Activated T-cell treated with anti-CD3 and anti-CD28 coated beads, Interleukin-2, amount 50 U/mL, for 4 hours (primary cell): ENCODE measurements around the gene ARX. TPM values are rescaled to one million over a fixed set of nuclear protein-coding genes. Genes with fewer than 3 reads are reported as not detected.

Experiments used
- ATAC-seq, 2 donors: fragments of 200-7000 bp; cut with Tn5 transposase; one replicate each; pipeline ENCODE4 v1.10.0; 2021
- DNase-seq: peaks from one replicate; pipeline ENCODE4 v3.0.0-alpha.2; 2020
- H3K27me3 Mint-ChIP-seq: one replicate; pipeline ENCODE4 v1.8.0; 2021; ENCODE audit warnings: low read depth, mixed read lengths
- H3K36me3 Mint-ChIP-seq: one replicate; pipeline ENCODE4 v1.8.0; 2022; ENCODE audit warnings: mixed read lengths; ENCODE audit not compliant: insufficient read depth
- H3K4me1 Mint-ChIP-seq: one replicate; pipeline ENCODE4 v1.8.0; 2021; ENCODE audit warnings: low read depth, mixed read lengths
- H3K4me3 Mint-ChIP-seq: one replicate; pipeline ENCODE4 v1.8.0; 2021; ENCODE audit warnings: mild to moderate bottlenecking, moderate library complexity, mixed read lengths
- H3K9me3 Mint-ChIP-seq: one replicate; pipeline ENCODE4 v1.8.0; 2021; ENCODE audit warnings: mixed read lengths
- total RNA-seq, 3 donors: library from RNA; stranded (reverse); gene quantifications; one replicate each; pipeline ENCODE4 v1.2.1, GENCODE V29; 2021

The ARX gene
- not detected for total RNA-seq

DNA sequence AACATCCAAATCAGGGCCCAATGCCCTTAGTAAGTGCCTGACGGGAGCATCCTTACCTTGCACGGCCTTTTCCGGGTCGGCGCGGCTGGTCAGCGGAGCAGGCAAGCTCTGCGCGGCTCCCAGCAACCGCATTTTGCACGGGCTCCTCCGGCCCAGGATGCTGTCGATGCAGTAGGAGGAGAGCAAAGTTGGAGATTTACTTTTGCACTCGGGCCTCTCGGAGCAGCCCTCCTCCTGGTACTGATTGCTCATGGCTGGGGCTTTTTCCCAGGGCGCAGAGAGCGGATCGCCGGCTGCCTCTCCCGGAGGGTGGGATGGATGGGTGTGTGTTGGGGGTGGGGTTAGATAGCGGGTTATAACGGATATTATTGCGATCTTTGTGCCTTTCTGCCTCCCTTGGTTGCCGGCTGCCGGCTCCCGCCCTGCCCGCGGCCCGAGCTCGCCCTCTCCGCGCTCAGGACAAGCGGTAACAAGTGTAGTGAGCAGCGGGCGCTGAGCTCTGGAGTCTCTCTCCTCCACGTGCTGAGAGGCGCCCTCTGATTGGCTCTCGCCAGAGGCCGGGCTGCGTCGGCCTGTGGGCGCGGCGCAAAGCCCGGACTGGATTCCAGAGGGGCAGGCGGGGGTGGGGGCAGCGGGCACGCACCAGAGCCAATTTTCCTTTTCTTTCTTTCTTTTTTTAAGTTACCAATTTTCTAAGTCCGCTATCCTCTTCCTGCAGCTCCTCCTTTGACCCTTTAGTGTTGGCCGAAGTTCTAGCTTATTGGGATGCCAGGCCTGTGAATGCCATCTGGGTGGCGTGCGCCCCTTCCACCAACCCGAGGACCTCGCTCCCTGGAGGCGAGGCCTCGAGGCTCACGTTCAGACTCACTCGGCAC, at the start of gene ARX:
ARX (minus strand) TSS at position 480 of the 875 bp plus-strand sequence; CDS start at position 252, 228 bp downstream.
- DNase-seq (no peak), ATAC-seq (peak; percentile 59 to 64)
- Mint-ChIP-seq H3K4me1 (peaks cover 12% of the 10 kb centered on the region), H3K4me3 (peak within 1 kb of the TSS; percentile 8), H3K27me3 (peaks cover 56% of the 10 kb centered on the region), H3K36me3 (no peaks in the 10 kb centered on the region), H3K9me3 (no peaks in the 10 kb centered on the region)

DNA sequence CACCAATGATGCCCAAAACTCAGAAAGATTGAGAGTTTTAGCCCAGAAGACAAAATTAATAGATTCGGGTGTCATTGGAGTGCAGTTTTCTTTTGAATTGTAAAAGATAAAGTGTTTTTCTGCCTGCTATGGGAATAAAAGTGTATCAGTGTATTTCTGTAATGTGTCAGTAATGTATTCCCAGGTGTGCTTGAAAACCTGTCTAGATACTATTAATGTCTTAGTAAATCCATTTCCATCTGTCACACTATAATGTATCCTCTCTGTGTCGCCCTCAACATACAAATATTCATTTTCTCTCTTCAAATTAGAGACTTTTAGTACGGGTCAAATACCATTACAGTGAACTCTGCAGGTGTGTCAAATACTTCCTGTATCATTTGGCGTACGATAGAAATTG, 43.5 kb upstream of the ARX start:
- H3K4me1 Mint-ChIP-seq = no peaks in the 10 kb centered on the region
- no peaks in the 10 kb centered on the region for H3K36me3 Mint-ChIP-seq
- peaks cover 3% of the 10 kb centered on the region for H3K9me3 Mint-ChIP-seq
- H3K4me3 Mint-ChIP-seq = no peak overlapping the region
- no peaks in the 10 kb centered on the region for H3K27me3 Mint-ChIP-seq
- DNase-seq (no peak), ATAC-seq (no peak)

DNA sequence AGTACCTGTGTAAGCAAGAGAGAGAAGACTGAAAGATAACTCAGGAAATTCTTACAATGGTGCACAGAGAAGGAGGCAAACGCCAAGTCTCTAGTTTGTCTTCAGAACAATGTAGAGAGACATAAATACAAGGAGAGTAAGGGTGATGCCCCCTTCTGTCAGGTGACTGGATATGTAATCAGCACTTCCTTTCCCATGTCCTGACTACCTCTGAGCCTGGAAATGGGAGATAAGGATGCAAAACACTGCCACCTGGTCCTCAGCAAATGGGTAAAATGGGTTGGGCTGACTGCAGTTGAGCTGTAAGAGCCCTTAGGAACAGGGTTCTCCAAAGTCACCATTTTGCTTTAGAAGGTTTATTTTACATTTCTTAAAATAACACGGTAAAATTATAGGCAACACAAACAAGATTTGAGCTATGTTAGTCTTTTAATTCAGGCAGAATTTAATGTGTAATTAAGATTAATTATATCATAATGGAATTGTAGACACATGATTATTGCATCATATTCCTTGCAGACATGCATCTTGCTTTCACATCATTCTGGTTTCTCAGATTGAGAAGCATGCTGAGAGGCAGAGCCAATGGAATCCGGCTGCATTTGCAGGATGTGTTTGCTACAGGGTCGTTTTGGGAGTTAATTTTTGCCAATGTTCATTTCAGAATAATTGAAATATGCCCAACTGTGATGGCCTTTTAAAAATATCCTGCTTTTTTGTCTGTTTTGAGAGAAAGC, 37.2 kb upstream of the ARX start:
- DNase-seq = no peak
- H3K36me3 Mint-ChIP-seq = no peaks in the 10 kb centered on the region

DNA sequence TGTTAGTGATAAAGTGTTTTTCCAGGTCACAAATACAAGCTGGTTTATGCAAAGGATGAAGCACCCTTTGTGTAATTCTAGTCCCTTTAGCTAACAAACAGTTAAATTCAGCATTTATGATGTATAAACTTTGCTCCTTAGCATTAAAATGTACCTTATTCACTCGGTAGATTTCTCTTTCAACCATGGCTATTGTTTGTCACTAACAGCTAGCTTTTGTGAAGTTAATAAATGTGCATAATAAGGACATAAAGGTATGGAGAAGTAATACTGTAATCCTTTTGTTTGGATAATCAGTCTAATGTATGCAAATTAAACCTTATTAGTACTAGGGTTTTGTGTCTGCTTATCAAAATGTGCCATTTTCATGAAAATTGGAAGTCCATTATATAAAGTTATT, 34.2 kb upstream of the ARX start:
- no peaks in the 10 kb centered on the region for H3K9me3 Mint-ChIP-seq
- H3K27me3 Mint-ChIP-seq = no peaks in the 10 kb centered on the region
- H3K36me3 Mint-ChIP-seq = no peaks in the 10 kb centered on the region
- no peak for DNase-seq
- no peak overlapping the region for H3K4me3 Mint-ChIP-seq
- H3K4me1 Mint-ChIP-seq = peaks cover 11% of the 10 kb centered on the region
- ATAC-seq = no peak

More for the DNA sequence above, 37.2 kb upstream of the ARX start:
- Mint-ChIP-seq H3K4me3 (no peak overlapping the region), H3K9me3 (peaks cover 3% of the 10 kb centered on the region), H3K4me1 (peaks cover 11% of the 10 kb centered on the region), H3K27me3 (no peaks in the 10 kb centered on the region)
- ATAC-seq = no peak

DNA sequence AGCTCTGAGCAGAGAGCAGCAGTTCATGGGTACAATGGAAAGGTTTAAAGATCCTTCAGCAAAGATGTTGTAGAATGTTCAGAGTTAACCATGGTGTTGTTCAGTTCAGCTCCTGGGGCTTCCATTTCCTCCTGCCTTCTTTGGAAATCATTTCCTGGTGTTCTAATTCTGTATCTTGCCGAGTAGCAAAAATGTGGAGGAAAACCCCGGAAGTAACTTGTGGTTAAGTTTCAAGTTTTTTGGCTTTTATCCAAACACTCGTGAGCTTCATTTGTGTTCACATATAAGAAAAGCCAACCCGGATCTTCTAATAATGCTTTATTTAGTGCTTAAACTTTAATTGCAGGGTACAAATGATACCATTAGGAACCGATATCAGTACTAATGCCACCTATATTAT, 33.6 kb upstream of the ARX start:
- DNase-seq = no peak
- Mint-ChIP-seq H3K4me1 (peaks cover 11% of the 10 kb centered on the region), H3K4me3 (no peak overlapping the region), H3K36me3 (no peaks in the 10 kb centered on the region), H3K27me3 (no peaks in the 10 kb centered on the region), H3K9me3 (no peaks in the 10 kb centered on the region)
- no peak for ATAC-seq

DNA sequence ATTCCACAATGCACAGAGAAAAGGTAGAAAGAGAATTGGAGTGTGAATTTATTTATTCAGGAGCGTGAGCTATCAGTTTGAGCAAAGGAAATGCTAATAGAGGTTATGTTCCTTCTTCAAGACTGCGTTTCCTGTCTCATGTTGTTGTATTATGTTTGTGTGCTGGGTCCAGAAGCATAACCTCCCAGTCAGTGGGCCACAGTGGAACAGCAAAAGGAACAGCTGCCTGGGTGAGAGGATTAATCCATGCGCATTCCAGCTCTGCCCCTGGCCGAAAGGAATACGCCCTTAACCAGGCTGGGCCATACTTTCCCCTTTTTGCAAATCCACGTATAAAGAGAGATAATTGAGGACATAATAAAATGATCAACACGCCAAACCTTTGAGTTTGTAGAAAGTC, 32.4 kb upstream of the ARX start:
- Mint-ChIP-seq H3K4me3 (no peak overlapping the region), H3K27me3 (no peaks in the 10 kb centered on the region), H3K4me1 (peaks cover 11% of the 10 kb centered on the region), H3K9me3 (no peaks in the 10 kb centered on the region), H3K36me3 (no peaks in the 10 kb centered on the region)
- ATAC-seq (no peak), DNase-seq (no peak)

- DNase-seq = no peak
Observed at GRCh38 chrX:25043192-25043591, 27.4 kb upstream of the ARX start.

DNA sequence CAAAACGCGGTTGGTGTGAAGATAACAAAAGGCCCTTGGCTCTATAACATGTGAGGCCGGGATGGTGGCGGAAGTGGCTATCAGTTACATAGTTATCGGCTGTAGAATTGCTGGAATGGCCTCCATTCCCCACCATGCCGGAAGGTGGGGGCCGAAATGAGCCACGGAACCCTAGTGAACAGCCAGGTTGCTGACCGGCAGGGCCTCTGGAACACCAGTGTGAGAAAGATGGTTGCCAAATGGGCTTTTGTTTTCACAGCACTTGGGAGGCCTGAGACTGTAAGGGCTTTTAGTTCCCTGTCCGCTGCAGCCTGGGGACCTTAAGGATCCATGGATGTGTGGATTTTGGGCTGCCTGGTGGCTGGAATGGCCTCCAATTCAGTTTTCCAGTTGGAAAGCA, 23.3 kb upstream of the ARX start:
- H3K4me1 Mint-ChIP-seq = no peaks in the 10 kb centered on the region
- no peaks in the 10 kb centered on the region for H3K27me3 Mint-ChIP-seq
- no peaks in the 10 kb centered on the region for H3K36me3 Mint-ChIP-seq
- no peak for DNase-seq
- H3K9me3 Mint-ChIP-seq = no peaks in the 10 kb centered on the region
- ATAC-seq = no peak
- H3K4me3 Mint-ChIP-seq = no peak overlapping the region

More at GRCh38 chrX:25043192-25043591, 27.4 kb upstream of the ARX start:
- Mint-ChIP-seq H3K4me1 (no peaks in the 10 kb centered on the region), H3K36me3 (no peaks in the 10 kb centered on the region), H3K27me3 (no peaks in the 10 kb centered on the region), H3K9me3 (no peaks in the 10 kb centered on the region), H3K4me3 (no peak overlapping the region)
- ATAC-seq = no peak

GRCh38 chrX:25034889-25035288, 19.1 kb upstream of the ARX start:
- Mint-ChIP-seq H3K4me1 (no peaks in the 10 kb centered on the region), H3K9me3 (no peaks in the 10 kb centered on the region), H3K4me3 (no peak overlapping the region), H3K27me3 (no peaks in the 10 kb centered on the region), H3K36me3 (no peaks in the 10 kb centered on the region)
- DNase-seq (no peak), ATAC-seq (no peak)

GRCh38 chrX:25029288-25029825, 13.6 kb upstream of the ARX start:
- ATAC-seq = no peak
- no peak overlapping the region for H3K4me3 Mint-ChIP-seq

DNA sequence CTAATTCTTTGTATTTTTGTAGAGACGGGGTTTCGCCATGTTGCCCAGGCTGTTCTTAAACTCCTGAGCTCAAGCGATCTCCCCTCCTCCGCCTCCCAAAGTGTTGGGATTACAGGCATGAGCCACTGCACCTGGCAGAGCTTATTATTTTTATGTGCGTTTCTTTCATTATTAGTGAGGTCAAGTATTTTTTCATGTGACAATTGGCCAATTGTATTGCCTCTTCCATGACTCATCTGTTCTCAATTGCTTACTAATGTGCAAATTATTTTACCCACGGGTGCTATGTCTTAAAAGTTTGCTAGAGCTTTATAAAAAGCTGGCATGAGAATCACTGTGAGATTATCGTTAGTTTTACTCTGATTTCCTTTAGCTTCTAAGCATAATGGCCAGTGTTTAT, 13.0 kb upstream of the ARX start:
- Mint-ChIP-seq H3K36me3 (no peaks in the 10 kb centered on the region), H3K4me3 (no peak overlapping the region), H3K4me1 (no peaks in the 10 kb centered on the region), H3K27me3 (peaks cover 28% of the 10 kb centered on the region), H3K9me3 (no peaks in the 10 kb centered on the region)
- no peak for DNase-seq
- ATAC-seq = no peak

More at GRCh38 chrX:25029288-25029825, 13.6 kb upstream of the ARX start:
- no peaks in the 10 kb centered on the region for H3K36me3 Mint-ChIP-seq
- no peaks in the 10 kb centered on the region for H3K4me1 Mint-ChIP-seq
- no peak for DNase-seq
- H3K27me3 Mint-ChIP-seq = peaks cover 23% of the 10 kb centered on the region
- no peaks in the 10 kb centered on the region for H3K9me3 Mint-ChIP-seq

- Mint-ChIP-seq H3K9me3 (no peaks in the 10 kb centered on the region), H3K27me3 (peaks cover 46% of the 10 kb centered on the region), H3K4me3 (no peak overlapping the region), H3K36me3 (no peaks in the 10 kb centered on the region), H3K4me1 (peaks cover 11% of the 10 kb centered on the region)
- no peak for DNase-seq
- no peak for ATAC-seq
Observed at GRCh38 chrX:25026576-25026975, 10.8 kb upstream of the ARX start.

- ATAC-seq (no peak), DNase-seq (no peak)
- Mint-ChIP-seq H3K36me3 (no peaks in the 10 kb centered on the region), H3K27me3 (peaks cover 52% of the 10 kb centered on the region), H3K4me1 (peaks cover 16% of the 10 kb centered on the region), H3K4me3 (no peak overlapping the region), H3K9me3 (no peaks in the 10 kb centered on the region)
Observed at GRCh38 chrX:25025615-25026014, 9.8 kb upstream of the ARX start.

GRCh38 chrX:25023908-25024307, 8.1 kb upstream of the ARX start:
- H3K4me3 Mint-ChIP-seq = no peak overlapping the region
- ATAC-seq = no peak
- no peaks in the 10 kb centered on the region for H3K36me3 Mint-ChIP-seq
- no peaks in the 10 kb centered on the region for H3K9me3 Mint-ChIP-seq
- DNase-seq = no peak
- peaks cover 55% of the 10 kb centered on the region for H3K27me3 Mint-ChIP-seq
- peaks cover 18% of the 10 kb centered on the region for H3K4me1 Mint-ChIP-seq
